NCI-H146 treated with DMSO at 0.1 percent for 48 hours (cell line): Measurements from ENCODE around the gene AFF3.
"Not testable (repeated sequence)": the region's sequence is repeated elsewhere in the genome, so short reads cannot be mapped to it uniquely, and the experiment has no call there.

Source experiments
- DNase-seq: peaks from one replicate; lab custom pipeline; 2025; ENCODE audit not compliant: unreplicated experiment; lab: John Stamatoyannopoulos, UW

The AFF3 gene

GRCh38 chr2:100107906-100108647, 34.3 kb downstream of the AFF3 start:
- no peak for DNase-seq

- no peak for DNase-seq
Measured at GRCh38 chr2:100107440-100107839, 35.0 kb downstream of the AFF3 start.

- DNase-seq: peak; percentile 71
Measured at GRCh38 chr2:100106460-100106859, 35.9 kb downstream of the AFF3 start.

- DNase-seq: no peak
Measured at GRCh38 chr2:100105678-100106054, 36.7 kb downstream of the AFF3 start.

- DNase-seq: no peak
Measured at GRCh38 chr2:100104718-100105677, 37.4 kb downstream of the AFF3 start.

GRCh38 chr2:100104265-100104664, 38.1 kb downstream of the AFF3 start:
- not testable (repeated sequence) for DNase-seq

GRCh38 chr2:100103527-100104252, 38.7 kb downstream of the AFF3 start:
- not testable (repeated sequence) for DNase-seq

GRCh38 chr2:100102466-100103180, 39.8 kb downstream of the AFF3 start:
- not testable (repeated sequence) for DNase-seq

- DNase-seq: not testable (repeated sequence)
Measured at GRCh38 chr2:100098855-100099254, 43.5 kb downstream of the AFF3 start.

- not testable (repeated sequence) for DNase-seq
Measured at GRCh38 chr2:100097611-100098294, 44.6 kb downstream of the AFF3 start.

- DNase-seq: not testable (repeated sequence)
Measured at GRCh38 chr2:100095845-100096244, 46.5 kb downstream of the AFF3 start.

- not testable (repeated sequence) for DNase-seq
Measured at GRCh38 chr2:100091807-100092206, 50.6 kb downstream of the AFF3 start.

GRCh38 chr2:100085744-100086143, 56.6 kb downstream of the AFF3 start:
- not testable (repeated sequence) for DNase-seq

- not testable (repeated sequence) for DNase-seq
Measured at GRCh38 chr2:100083421-100084216, 58.8 kb downstream of the AFF3 start.

- DNase-seq: not testable (repeated sequence)
Measured at GRCh38 chr2:100082302-100082978, 60.0 kb downstream of the AFF3 start.

- DNase-seq: no peak
Measured at GRCh38 chr2:100077935-100078334, 64.5 kb downstream of the AFF3 start.

- no peak for DNase-seq
Measured at GRCh38 chr2:100077456-100077855, 64.9 kb downstream of the AFF3 start.

GRCh38 chr2:100075532-100075931, 66.9 kb downstream of the AFF3 start:
- DNase-seq: no peak

GRCh38 chr2:100073110-100073509, 69.3 kb downstream of the AFF3 start:
- DNase-seq: no peak
